SU-DHL-6 (cell line): Measurements from ENCODE around the gene TRIM29.

Experiments
- CTCF ChIP-seq: fragments of 200-600 bp; sonication (generic); IDR thresholded peaks from one replicate; pipeline ENCODE4 v1.5.1; 2017; ENCODE audit warnings: antibody characterized with exemption, mild to moderate bottlenecking, low read length, moderate library complexity; ENCODE audit not compliant: insufficient read depth, poor library complexity, severe bottlenecking
- EZH2phosphoT487 ChIP-seq: fragments of 200-600 bp; sonication (generic), shearing (Covaris generic); conservative IDR thresholded peaks from 2 replicates; pipeline ENCODE4 v1.6.1; 2018; ENCODE audit warnings: mild to moderate bottlenecking, antibody characterized with exemption, low read length, moderate library complexity, mixed read lengths

- TF ChIP-seq CTCF (no peak), EZH2phosphoT487 (no peak)
Observed at GRCh38 chr11:120179057-120179672, 41.3 kb upstream of the TRIM29 start.
